Measurements from ENCODE around the gene M1AP.

The M1AP gene

DNA sequence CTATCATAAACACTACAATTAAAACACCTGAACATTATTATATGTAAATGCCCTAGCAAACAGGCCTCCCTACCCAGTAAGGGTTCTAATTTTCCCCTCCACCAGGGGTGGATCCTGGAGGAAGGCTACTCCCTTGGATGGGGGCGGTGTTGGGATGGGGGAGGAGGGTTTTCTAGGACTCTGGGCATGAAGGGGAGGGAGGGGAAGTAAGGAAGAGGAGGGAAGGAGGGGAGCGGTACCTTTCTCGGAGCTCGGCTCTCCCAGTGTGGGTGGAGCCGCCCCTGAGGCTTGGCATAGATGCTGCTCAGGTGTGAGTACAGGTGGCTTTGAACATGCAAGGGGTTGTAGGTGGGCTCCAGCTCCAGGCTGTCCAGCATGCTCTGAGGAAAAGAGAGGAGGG is 88.2 kb downstream of the M1AP start:
- TF ChIP-seq, protein P1, sequence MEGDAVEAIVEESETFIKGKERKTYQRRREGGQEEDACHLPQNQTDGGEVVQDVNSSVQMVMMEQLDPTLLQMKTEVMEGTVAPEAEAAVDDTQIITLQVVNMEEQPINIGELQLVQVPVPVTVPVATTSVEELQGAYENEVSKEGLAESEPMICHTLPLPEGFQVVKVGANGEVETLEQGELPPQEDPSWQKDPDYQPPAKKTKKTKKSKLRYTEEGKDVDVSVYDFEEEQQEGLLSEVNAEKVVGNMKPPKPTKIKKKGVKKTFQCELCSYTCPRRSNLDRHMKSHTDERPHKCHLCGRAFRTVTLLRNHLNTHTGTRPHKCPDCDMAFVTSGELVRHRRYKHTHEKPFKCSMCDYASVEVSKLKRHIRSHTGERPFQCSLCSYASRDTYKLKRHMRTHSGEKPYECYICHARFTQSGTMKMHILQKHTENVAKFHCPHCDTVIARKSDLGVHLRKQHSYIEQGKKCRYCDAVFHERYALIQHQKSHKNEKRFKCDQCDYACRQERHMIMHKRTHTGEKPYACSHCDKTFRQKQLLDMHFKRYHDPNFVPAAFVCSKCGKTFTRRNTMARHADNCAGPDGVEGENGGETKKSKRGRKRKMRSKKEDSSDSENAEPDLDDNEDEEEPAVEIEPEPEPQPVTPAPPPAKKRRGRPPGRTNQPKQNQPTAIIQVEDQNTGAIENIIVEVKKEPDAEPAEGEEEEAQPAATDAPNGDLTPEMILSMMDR (IDR thresholded peaks at IDR 0.05; ENCODE audit: borderline replicate concordance, control extremely low read depth, extremely low read depth, insufficient read depth, missing control alignments), result no peak
- no peak for DNase-seq (ENCODE audit: low spot score)
- in situ Hi-C loops (cut with MboI; ENCODE audit: low sequenced_read_pairs, unreplicated experiment), result no loop called here

GRCh38 chr2:74558284-74559230 is 89.6 kb downstream of the M1AP start:
- in situ Hi-C loops (cut with MboI; ENCODE audit: low sequenced_read_pairs, unreplicated experiment), result no loop called here
- TF ChIP-seq, protein P1 (IDR thresholded peaks at IDR 0.05; ENCODE audit: borderline replicate concordance, control extremely low read depth, extremely low read depth, insufficient read depth, missing control alignments), result no peak
- DNase-seq (ENCODE audit: low spot score), result no peak

- in situ Hi-C loops (cut with MboI; ENCODE audit: low sequenced_read_pairs, unreplicated experiment), result no loop called here
- no peak for DNase-seq (ENCODE audit: low spot score)
- TF ChIP-seq, protein P1 (IDR thresholded peaks at IDR 0.05; ENCODE audit: borderline replicate concordance, control extremely low read depth, extremely low read depth, insufficient read depth, missing control alignments), result no peak
These were observed 91.2 kb downstream of the M1AP start for GRCh38 chr2:74556831-74557370.

- in situ Hi-C loops (cut with MboI; ENCODE audit: low sequenced_read_pairs, unreplicated experiment), result no loop called here
- DNase-seq (ENCODE audit: low spot score), result no peak
- TF ChIP-seq, protein P1 (IDR thresholded peaks at IDR 0.05; ENCODE audit: borderline replicate concordance, control extremely low read depth, extremely low read depth, insufficient read depth, missing control alignments), result no peak
These were observed 92.0 kb downstream of the M1AP start for GRCh38 chr2:74556159-74556558.

- in situ Hi-C loops (cut with MboI; ENCODE audit: low sequenced_read_pairs, unreplicated experiment), result no loop called here
- TF ChIP-seq, protein P1 (IDR thresholded peaks at IDR 0.05; ENCODE audit: borderline replicate concordance, control extremely low read depth, extremely low read depth, insufficient read depth, missing control alignments), result no peak
- DNase-seq (ENCODE audit: low spot score), result no peak
These were observed 92.5 kb downstream of the M1AP start for GRCh38 chr2:74555610-74556103.

DNA sequence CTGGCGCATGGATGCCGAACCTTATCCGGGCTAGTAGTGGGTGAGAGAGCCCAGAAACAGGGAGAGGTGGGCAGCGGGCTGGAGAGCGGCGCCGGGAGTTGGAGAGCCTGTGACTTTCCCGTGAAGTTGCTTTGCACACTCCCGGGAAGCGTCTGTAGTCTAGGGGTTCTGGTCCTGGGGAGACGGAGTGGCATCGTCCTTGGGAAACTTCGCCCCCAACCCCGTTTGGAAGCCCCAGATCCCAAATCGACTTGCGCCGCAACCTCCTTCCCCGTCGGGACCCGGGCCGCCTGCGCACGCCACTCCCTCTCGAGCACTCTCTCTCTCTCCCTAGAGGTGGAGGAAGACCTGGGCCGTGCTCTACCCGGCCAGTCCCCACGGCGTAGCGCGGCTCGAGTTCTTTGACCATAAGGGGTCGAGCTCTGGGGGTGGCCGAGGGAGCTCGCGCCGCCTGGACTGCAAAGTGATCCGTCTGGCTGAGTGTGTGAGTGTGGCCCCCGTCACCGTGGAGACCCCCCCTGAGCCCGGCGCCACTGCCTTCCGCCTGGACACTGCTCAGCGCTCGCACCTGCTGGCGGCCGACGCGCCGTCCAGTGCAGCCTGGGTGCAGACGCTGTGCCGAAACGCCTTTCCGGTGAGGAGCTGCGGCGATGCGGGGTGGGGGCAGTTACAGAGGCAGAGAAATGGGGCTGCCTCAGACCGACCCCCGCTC is 93.2 kb downstream of the M1AP start:
- peak; percentile 73 for DNase-seq (ENCODE audit: low spot score)
- in situ Hi-C loops (cut with MboI; ENCODE audit: low sequenced_read_pairs, unreplicated experiment), result no loop called here
- TF ChIP-seq, protein P1 (IDR thresholded peaks at IDR 0.05; ENCODE audit: borderline replicate concordance, control extremely low read depth, extremely low read depth, insufficient read depth, missing control alignments), result no peak
